Amniotic stem cell (primary cell): ENCODE measurements around the gene CTSW.
"Not testable (repeated sequence)": the region's sequence is repeated elsewhere in the genome, so short reads cannot be mapped to it uniquely, and the experiment has no call there.

Experiments
- DNase-seq: peaks from one replicate; lab custom pipeline; 2025; lab: John Stamatoyannopoulos, UW

The CTSW gene, protein sequence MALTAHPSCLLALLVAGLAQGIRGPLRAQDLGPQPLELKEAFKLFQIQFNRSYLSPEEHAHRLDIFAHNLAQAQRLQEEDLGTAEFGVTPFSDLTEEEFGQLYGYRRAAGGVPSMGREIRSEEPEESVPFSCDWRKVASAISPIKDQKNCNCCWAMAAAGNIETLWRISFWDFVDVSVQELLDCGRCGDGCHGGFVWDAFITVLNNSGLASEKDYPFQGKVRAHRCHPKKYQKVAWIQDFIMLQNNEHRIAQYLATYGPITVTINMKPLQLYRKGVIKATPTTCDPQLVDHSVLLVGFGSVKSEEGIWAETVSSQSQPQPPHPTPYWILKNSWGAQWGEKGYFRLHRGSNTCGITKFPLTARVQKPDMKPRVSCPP

DNA sequence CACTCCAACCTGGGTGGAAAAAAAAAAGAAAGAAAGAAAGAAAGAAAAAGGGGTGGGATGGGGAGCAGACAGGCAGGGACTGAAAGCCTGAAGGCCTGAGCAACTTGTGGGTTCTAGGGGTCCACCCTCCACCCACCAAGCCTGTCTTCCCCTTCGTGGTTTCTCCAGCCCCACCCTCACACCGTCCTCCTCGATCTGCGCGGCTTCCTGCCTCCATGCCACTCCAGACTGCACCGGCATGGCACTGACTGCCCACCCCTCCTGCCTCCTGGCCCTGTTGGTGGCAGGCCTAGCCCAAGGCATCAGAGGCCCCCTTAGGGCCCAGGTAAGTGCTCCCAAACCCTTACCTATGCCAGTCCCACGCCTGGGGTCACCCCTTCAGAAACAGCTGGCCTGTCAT lies at the start of gene CTSW:
Gene CTSW, plus strand, starts transcription at position 221 of the 400 bp plus-strand sequence. Its CDS starts 18 bp downstream, at position 239.
- DNase-seq: no peak

DNA sequence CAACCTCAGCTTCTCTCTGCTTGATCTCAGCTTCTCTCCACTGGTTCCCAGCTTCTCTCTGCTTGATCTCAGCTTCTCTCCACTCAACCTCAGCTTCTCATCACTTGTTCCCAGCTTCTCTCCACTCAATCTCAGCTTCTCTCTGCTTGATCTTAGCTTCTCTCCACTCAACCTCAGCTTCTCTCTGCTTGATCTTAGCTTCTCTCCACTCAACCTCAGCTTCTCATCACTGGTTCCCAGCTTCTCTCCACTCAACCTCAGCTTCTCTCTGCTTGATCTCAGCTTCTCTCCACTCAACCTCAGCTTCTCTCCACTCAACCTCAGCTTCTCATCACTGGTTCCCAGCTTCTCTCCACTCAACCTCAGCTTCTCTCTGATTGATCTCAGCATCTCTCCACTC lies 47.4 kb upstream of the CTSW start:
- DNase-seq: not testable (repeated sequence)

DNA sequence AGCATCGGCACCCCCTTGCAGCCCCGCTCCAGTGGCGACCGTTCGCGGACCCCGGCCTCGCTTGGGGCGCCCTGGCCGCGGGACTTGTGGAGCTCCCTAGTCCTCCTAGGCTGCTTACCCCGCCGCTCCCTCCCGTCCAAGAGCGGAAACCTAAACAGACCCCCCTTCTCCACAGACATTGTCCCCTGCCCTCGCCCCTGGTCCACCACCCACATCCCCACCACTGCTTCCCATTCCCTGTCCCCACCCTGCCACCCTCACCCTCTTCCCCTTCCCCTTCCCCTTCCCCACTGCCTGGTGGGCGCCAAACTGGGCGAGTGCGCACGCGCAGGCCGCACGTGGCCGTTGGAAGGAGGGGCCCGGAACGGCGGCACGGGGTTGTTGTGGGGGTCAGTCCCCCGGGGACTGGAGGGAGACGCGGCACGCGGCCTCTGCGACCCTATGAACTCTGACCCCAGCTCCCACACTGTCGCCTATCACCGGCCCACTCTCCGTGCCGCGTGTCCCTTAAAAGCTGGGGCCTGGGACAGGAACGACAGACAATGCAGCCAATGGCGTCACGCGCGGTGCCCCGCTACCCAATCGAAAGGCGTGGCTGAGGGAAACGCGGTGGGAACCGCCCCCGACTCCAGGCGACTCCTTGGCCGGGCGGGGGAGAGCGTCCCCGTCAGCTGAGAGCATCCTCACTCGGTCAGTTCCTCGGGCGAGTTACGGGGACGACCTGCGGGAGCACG lies 46.2 kb upstream of the CTSW start, which contains the start of gene SNX32:
Gene SNX32, plus strand, starts transcription at position 667 of the 734 bp plus-strand sequence. CDS start 103 bp downstream, outside the sequence.
- peak; percentile 82 for DNase-seq

DNA sequence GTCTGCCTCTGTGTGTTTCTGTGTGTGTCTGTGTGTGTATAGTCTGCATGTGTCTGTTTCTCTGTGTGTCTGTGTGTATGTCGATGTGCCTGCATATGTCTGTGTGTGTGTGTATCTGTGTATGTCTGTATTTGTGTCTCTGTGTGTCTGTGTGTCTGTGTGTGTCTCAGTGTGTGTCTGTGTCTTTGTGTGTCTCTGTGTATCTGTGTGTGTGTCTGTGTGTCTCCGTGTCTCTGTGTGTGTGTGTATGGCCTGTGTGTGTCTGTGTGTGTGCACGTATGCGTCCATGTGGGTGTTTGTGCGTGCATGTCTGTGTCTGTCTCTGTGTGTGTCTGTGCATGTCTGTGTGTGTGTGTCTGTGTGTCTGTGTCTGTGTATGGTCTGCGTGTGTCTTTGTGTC lies 45.4 kb upstream of the CTSW start:
- DNase-seq: no peak

DNA sequence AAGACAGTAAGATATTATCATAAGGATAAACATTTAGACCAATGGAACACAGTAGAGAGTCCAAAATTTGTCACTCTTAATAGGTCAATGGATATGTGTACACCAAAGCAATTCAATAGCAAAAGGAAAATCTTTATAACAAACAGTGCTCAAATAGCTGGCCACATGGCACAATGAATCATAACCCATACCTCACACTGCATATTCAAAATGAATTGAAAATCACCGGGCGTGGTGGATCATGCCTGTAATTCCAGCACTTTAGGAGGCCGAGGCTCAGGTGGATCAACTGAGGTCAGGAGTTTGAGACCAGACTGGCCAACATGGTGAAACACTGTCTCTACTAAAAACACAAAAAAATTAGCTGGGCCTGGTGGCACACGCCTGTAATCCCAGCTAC lies 37.5 kb upstream of the CTSW start:
- DNase-seq: no peak

DNA sequence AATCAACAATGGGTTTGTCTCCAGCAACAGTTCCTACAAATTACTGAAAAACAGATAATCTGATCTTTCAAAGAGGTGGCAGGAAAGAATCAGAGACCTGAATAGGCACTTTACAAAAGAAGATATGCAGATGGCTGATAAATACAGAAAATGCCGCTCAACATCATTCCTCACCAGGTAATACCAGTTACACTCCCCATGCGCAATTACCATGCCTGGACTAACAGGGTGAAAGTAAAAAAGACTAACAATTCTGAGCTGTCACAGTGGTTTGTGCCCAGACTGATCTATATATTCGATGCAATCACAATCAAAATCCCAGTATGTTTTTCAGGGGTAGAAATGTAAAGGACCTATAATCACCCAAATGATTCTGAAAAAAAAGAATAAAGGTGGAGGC lies 35.8 kb upstream of the CTSW start:
- no peak for DNase-seq

DNA sequence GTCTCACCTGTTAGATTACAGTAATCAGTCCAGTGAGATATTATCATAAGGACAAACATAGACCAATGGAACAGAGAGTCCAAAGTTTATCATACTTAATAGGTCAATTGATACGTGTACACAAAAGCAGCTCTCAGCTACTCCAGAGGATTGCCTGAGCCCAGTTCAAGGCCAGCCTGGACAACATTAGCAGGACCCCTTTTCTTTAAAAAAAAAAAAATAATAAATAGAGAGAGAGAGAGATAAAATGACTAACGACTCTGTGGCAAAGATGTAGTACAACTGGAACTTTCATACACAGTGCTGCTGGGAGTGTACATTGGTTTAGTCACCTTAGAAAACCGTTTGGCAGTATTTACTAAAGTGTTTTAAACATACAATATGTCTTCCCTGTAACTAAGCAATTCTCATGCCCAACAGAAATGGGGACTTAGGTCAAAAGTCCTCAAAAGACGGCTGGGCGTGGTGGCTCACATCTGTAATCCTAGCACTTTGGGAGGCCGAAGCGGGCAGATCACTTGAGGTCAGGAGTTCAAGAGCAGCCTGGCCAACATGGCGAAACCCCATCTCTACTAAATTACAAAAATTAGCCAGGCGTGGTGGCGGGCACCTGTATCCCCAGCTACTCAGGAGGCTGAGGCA lies 35.3 kb upstream of the CTSW start:
- no peak for DNase-seq

DNA sequence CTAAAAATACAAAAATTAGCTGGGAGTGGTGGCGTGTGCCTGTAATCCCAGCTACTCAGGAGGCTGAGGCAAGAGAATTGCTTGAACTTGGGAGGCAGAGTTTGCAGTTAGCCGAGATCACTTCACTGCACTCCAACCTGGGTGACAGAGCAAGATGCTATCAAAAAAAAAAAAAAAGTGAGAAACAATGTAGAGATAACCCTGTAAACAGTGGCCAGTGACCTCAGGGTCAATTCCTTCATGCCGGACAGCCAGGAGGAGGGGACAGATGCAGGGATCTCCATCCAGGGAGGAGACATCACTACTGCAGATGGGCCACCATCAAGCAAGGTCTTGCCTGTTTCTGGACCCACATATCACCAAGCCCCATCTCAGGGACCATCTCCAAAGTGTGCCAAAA lies 31.9 kb upstream of the CTSW start:
- no peak for DNase-seq

DNA sequence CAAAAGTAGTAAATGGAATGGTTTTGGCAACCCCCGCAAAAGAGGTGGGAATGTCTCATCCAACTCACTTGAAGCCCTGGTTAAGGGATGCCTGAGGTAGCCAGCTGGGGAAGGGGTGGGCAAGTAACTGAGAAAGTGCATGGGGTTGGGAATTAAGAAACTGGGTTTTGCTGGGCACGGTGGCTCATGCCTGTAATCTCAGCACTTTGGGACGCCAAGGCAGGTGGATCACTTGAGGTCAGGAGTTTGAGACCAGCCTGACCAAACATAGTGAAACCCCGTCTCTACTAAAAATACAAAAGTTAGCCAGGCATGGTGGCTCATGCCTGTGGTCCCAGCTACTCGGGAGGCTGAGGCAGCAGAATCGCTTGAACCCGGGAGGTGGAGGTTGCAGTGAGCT lies 30.9 kb upstream of the CTSW start:
- DNase-seq: not testable (repeated sequence)

DNA sequence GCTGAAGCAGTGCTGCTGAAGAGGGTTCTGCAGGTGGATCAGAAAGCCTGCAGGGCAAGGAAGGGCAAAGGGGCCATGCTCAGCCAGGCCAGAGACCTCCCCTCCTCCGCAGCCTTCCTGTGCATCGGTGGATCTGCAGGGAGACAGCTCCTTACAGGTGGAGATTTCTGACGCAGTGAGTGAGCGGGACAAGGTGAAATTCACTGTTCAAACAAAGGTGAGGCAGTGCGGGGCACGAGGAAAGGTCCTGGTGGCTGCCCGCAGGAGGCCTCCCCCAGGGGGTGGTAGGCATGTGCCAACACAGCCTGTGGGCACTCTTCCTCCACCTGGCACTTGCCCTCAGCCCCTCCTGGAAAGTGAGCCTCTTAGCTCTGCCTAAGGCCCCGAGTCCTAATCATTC lies 30.3 kb upstream of the CTSW start:
- no peak for DNase-seq

DNA sequence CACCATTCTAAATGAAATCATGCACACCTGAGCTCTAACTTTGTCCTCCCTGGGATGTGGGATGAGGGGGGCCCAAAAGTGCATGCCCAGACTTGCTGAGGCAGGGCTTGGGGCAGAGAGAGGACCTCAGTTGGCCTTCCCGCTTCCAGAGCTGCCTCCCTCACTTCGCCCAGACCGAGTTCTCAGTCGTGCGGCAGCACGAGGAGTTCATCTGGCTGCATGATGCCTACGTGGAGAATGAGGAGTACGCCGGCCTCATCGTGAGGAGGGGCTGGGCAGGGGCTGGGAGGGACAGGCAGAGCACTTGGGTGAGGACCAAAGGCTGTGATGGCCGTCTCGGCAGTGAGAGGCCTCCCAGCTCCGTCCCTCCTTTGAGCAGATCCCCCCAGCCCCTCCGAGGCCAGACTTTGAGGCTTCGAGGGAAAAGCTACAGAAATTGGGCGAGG lies 29.8 kb upstream of the CTSW start:
- no peak for DNase-seq

DNA sequence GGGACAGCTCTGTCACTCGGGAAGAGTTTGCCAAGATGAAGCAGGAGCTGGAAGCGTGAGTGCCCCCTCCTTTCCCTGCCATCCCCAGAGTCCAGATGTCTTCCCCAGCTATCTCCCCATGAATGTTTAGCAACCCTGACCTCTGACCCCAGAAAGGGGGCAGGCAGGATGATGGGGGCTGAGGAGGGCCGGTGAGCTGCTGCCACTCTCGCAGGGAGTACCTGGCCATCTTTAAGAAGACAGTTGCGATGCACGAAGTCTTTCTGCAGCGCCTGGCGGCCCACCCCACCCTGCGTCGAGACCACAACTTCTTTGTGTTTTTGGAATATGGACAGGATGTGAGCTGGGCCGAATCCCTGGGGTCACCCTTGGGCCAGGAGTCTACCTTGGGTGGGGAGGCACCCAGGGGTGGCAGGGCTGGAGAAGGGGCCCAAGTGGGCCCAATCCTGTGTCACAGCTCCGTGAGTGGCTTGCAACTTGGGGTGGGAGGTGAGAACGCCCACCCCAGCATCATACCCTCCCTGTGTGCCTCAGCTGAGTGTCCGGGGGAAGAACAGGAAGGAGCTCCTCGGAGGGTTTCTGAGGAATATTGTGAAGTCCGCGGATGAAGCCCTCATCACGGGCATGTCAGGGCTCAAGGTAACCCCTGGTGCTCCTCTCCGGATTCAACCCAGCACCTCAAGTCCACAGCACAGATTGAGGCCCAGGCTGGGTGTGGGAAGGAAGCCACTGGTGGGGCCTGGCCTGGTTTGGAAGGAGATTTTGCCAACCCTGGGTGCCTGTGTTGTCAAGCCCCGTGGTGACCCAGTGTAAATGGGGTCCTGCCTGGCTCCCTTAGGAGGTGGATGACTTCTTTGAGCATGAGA lies 29.2 kb upstream of the CTSW start:
- no peak for DNase-seq

DNA sequence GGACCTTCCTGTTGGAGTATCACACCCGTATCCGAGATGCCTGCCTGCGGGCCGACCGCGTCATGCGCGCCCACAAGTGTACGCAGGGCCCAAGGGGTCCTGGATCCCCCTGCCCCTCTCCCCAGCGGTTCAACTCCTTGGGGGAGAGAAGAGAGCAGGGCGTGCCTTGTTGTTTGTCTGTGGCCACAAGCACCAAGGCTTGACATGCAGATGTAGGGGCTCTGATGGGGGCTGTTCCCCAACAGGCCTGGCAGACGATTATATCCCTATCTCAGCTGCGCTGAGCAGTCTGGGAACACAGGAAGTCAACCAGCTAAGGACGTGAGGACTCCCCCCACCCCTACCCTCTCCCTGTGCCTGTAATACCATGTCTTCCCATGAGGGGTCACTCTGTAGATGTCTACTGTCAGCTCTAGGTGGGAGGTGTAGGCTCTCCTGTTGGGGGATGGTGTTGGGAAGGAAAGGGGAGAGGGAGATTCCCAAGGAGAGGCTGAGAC lies 28.5 kb upstream of the CTSW start:
- DNase-seq: no peak

DNA sequence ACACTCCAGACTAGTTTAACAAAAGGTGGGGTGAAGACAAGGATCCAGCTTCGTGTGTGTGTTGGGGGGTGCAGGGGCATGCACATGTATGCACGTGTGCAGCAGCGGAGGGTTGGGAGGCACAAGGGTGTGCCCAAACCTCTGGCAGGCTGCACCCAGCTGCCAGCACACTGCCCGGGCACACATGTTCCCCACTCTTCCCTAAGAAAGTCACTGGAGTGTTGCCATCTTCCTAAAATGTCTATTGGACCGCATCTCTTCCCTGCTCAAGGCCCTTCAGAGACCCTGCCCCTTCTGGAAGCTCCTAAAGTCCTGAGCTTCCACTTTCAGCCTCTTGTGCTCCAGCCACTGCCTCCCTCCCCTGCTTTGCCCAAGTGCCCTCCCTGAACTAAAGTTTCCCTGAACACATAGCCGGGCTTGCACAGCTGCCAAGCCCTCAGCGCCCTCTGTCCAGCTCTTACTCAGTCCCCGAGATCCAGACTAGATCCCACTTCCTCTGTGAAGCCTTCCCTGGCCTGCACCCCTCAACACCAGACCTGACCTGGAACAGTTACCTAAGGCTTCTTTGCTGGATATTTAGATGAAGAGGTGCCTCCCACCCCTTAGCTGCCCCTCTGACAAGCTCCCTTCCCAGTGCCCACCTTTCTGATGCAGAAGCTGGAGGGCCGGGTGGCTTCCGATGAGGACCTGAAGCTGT lies 27.7 kb upstream of the CTSW start:
- DNase-seq: no peak

DNA sequence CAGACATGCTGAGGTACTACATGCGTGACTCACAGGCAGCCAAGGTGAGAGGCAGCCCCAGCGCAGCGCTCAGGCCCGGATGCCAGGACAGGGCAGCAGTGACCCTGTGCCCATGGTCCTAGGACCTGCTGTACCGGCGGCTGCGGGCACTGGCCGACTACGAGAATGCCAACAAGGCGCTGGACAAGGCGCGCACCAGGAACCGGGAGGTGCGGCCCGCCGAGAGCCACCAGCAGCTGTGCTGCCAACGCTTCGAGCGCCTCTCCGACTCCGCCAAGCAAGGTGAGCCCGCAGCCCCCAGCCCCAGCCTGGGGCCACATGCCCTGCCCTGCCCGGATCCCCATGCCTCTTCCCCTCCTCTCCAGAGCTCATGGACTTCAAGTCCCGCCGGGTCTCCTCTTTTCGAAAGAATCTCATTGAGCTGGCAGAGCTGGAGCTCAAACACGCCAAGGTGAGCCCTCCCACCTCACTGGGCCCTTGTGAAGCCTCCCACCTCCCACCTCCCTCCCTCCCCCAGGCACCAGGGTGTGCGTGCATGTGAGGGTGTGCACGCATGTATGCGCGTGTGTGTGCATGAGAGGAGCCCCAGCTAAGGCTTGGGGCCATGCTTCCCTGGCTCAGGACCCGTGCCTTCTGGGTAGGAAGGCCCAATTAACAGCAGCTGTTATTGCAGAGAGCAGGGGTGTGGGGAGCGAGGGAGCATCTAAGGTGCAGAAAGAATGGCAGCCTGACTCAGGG lies 27.0 kb upstream of the CTSW start:
- DNase-seq: no peak

DNA sequence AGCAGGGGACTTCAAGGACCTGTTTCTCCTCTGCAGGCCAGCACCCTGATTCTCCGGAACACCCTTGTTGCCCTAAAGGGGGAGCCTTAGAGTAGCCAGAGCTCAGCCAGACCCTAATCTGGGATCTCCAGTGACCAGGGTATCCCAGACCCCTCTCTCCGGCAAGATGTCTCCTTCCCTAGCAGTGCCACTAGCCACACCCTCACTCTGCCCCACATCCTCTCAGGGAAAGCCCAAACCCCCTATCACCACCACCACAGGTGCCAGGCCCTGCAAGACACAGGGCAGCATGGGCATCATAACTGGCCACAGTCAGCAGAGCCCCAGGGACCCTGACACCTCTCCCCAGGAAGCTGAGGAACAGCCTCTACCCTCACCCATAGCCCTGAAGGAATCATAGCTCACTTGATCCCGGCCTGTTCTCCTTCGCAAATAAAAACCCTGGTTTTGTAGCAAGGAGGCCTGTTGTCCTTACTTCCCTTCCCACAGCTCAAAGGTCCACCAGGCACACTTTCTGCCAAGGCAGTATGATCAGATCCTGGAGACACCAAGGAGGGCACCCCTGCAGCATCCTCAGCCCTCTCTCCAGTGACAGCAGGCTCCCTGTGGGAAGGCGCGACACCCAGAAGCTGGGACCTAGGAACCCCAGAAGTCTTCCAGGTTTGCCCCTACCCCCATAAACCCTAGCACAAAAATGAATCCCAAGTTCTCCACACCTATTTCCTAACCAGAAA lies 26.2 kb upstream of the CTSW start:
- no peak for DNase-seq

DNA sequence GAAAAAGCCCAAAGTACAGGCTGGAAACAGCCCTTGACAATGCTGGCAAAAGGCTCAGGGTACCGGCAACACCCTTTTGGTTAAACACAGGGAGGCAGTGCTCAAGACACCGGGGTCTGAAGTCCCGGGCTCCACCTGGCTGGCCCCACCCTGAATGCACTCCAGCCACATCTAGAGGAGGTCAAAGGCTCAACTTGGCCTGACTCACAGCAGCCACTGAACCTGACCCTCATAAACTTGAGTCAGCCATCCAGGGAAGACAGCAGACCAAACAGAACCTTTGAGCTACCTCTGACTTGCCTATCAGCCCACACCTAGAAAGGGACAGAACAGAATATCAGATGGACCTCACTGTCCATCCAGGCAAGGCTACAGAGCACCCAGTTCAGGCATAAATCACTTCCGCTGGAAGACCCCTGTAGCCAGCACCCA lies 25.5 kb upstream of the CTSW start:
- DNase-seq: no peak

DNA sequence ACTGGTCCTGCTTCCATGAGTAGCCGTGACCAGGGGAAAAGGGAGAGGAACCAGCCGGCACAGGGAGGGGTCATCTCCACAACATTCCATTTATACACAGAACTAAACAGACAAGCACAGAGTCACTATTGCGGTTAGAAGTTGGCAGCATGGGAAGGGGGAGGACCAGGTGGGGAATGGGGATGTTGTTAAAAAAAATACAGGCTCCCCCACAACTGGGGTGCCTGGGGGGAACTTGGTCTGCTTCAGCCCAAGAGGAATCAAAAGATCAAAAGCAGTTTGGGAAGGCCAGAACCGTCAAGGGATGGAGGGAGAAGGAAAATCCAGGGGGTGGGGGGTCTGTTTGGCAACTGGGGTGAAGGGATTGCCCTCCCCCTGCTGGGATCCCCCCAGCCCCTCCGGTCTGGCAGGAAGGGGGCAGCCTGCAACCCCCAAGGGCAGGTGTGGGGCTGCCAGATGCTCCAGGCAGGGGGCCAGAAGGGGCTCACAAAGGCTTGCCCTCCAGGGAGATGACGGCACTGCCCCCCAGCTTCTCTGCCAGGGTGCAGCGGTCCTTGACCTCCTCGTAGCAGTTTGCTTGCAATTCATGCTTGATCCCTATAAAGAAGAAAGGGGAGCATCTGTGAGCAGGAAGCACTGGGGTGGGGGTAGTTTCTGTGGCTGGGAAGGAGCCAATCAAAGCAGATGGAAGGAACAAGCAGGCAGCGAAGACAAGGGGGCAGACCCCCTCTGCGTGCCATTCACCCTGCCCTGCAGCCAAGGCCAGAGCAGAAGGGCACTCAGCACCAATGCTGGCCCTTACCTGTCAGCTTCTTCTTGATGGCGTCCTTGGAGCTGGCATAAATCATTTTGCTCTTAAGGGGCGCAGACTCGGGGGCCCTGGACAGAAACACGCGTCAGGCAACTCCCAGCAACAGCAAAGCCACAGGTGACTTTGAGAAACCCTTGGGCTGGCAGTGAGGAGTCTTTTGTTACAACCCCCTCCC lies 24.5 kb upstream of the CTSW start:
- no peak for DNase-seq
